Heart left ventricle (tissue), 13 donors: ENCODE results near the gene CKLF.

Source experiments
- POLR2A ChIP-seq, 2 donors: fragments of 450-650 bp; IDR thresholded peaks; one replicate each; pipeline ENCODE4 v1.6.1; 2017; ENCODE audit warnings: antibody characterized with exemption in 2 of 2, mild to moderate bottlenecking in 2 of 2, moderate library complexity in 2 of 2
- TF ChIP-seq, protein P1 (sequence below), 12 donors: fragments of 200-600 bp; sonication (generic) in 4 of 12; IDR thresholded peaks; one replicate each; pipeline versions ENCODE4 v1.5.0 to v1.8.0; 2018 to 2022; ENCODE audit warnings: antibody characterized with exemption in 12 of 12, mild to moderate bottlenecking in 5 of 12
- donor health status: ischemic (EF 13 %, LVEDD 7.1; RV severe dilation, severe dysfunction).
- donor health status: DM: no; HTN: yes; CAD: no.
- donor health status: DM: no; HTN: no; CAD: no.
- donor health status: ischemic (EF 25% LVEDD 6.9; RV normal size, moderate dysfunction).
- donor health status: ischemic (EF 25% LVEDD 5.7; RV mildly dilated, moderate dysfunction).
- donor health status: ischemic (EF 35%, LVEDD 5.7; RV mildly dilated, moderate dysfunction).
- donor health status: nonischemic (EF 11% LVEDD 7.7; RV severe dilation, severe dysfunction).
- donor health status: DM: yes; HTN: yes; CAD: no.
- donor health status: PGD.
- donor health status: ischemic (EF 29% LVEDD 5.4; RV normal size, mild dysfunction).
- donor health status: nonischemic (EF 23%, LVEDD 6.1; RV moderate dilation, normal function).

DNA sequence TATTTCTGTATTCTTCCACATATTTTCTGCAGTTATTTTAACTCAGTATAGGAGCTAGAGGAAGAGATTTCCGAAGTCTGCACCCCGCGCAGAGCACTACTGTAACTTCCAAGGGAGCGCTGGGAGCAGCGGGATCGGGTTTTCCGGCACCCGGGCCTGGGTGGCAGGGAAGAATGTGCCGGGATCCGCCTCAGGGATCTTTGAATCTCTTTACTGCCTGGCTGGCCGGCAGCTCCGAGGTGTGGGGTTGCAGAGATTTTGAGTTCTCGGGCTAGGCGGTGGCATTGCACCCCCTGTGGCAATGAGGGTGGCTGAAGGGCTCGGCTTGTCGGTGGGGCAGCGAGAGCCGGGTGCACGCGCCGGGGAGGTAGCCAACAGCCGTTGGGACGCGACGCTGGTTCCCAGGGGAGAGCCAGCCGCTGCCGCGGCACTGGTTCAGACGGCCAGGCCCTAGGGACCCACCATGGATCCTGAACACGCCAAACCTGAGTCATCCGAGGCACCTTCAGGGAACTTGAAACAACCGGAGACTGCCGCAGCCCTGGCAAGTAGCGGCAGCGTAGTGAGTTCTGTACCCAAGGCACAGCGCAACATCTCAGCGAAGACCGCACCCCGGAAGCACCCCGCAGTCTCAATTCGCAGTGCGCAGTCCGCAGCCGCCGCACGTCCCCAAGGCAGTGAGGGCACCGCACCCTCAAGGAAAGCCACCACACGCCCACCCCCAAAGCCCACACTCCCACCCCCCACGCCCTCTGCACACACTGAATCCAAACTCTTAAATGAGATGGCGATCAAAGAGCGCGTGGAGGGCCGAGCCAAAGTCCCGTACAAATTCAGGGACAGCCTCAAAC lies 13.9 kb downstream of the CKLF start, which contains the start of gene CMTM1:
- TF ChIP-seq, protein P1, sequence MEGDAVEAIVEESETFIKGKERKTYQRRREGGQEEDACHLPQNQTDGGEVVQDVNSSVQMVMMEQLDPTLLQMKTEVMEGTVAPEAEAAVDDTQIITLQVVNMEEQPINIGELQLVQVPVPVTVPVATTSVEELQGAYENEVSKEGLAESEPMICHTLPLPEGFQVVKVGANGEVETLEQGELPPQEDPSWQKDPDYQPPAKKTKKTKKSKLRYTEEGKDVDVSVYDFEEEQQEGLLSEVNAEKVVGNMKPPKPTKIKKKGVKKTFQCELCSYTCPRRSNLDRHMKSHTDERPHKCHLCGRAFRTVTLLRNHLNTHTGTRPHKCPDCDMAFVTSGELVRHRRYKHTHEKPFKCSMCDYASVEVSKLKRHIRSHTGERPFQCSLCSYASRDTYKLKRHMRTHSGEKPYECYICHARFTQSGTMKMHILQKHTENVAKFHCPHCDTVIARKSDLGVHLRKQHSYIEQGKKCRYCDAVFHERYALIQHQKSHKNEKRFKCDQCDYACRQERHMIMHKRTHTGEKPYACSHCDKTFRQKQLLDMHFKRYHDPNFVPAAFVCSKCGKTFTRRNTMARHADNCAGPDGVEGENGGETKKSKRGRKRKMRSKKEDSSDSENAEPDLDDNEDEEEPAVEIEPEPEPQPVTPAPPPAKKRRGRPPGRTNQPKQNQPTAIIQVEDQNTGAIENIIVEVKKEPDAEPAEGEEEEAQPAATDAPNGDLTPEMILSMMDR (IDR thresholded peaks at IDR 0.05), result no peak
- TF ChIP-seq POLR2A (IDR thresholded peaks at IDR 0.05), result no peak
